ENCODE measurements around the gene DPP8.

DNA sequence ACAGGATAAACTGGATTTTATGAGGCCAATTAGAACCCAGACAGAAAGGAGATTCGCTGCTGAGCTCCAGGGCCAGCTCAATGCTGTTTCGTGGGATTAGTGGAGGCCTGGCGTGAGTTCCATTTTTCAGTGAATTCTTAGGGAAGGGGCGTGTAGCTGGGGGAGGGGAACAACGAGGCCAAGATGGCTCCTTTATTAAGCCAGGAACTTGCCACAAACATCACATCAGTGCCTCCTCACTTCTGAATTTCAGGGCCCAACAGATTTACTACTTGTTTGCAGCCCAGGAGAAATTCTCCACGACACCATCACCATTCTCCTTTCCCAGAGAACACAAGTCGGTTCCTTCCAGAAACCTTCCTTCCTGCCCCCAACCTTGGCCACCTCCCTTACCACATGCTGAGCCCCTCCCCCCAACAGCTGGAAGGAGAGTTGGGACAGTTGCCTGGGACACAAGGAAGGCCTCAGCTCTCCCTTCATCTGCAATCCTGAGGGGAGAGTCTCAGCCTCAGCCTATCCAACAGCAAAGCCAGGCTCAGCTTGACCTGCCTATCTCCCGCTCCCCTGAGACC lies 100.6 kb downstream of the DPP8 start:
- no peak for TF ChIP-seq CTCF (IDR thresholded peaks at IDR 0.05)
- no peak for TF ChIP-seq POLR2A (IDR thresholded peaks at IDR 0.05; ENCODE audit: low read length)
- no peak for TF ChIP-seq BHLHE40 (IDR thresholded peaks at IDR 0.05; ENCODE audit: low read depth, low read length)
- TF ChIP-seq EP300 (IDR thresholded peaks at IDR 0.05): no peak
- no peak for TF ChIP-seq CHD4 (IDR thresholded peaks at IDR 0.05; ENCODE audit: borderline replicate concordance)
- TF ChIP-seq MAZ (IDR thresholded peaks at IDR 0.05; ENCODE audit: borderline replicate concordance, low read depth, low read length): no peak
- TF ChIP-seq, protein P1, sequence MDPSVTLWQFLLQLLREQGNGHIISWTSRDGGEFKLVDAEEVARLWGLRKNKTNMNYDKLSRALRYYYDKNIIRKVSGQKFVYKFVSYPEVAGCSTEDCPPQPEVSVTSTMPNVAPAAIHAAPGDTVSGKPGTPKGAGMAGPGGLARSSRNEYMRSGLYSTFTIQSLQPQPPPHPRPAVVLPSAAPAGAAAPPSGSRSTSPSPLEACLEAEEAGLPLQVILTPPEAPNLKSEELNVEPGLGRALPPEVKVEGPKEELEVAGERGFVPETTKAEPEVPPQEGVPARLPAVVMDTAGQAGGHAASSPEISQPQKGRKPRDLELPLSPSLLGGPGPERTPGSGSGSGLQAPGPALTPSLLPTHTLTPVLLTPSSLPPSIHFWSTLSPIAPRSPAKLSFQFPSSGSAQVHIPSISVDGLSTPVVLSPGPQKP (IDR thresholded peaks at IDR 0.05; ENCODE audit: low read depth, low read length): no peak
- TF ChIP-seq JUNB (IDR thresholded peaks at IDR 0.05): no peak
- TF ChIP-seq RCOR1 (IDR thresholded peaks at IDR 0.05; ENCODE audit: low read depth, low read length): no peak
- no peak for TF ChIP-seq RFX5 (IDR thresholded peaks at IDR 0.05)
- TF ChIP-seq, protein P2, sequence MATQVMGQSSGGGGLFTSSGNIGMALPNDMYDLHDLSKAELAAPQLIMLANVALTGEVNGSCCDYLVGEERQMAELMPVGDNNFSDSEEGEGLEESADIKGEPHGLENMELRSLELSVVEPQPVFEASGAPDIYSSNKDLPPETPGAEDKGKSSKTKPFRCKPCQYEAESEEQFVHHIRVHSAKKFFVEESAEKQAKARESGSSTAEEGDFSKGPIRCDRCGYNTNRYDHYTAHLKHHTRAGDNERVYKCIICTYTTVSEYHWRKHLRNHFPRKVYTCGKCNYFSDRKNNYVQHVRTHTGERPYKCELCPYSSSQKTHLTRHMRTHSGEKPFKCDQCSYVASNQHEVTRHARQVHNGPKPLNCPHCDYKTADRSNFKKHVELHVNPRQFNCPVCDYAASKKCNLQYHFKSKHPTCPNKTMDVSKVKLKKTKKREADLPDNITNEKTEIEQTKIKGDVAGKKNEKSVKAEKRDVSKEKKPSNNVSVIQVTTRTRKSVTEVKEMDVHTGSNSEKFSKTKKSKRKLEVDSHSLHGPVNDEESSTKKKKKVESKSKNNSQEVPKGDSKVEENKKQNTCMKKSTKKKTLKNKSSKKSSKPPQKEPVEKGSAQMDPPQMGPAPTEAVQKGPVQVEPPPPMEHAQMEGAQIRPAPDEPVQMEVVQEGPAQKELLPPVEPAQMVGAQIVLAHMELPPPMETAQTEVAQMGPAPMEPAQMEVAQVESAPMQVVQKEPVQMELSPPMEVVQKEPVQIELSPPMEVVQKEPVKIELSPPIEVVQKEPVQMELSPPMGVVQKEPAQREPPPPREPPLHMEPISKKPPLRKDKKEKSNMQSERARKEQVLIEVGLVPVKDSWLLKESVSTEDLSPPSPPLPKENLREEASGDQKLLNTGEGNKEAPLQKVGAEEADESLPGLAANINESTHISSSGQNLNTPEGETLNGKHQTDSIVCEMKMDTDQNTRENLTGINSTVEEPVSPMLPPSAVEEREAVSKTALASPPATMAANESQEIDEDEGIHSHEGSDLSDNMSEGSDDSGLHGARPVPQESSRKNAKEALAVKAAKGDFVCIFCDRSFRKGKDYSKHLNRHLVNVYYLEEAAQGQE (IDR thresholded peaks at IDR 0.05): no peak

Data from A549 (cell line).